Activated CD8-positive, alpha-beta memory T cell treated with anti-CD3 and anti-CD28 coated beads, Interleukin-2, amount 50 U/mL, for 24 hours (primary cell): ENCODE data around the gene ADAMTS6.
"Not testable (repeated sequence)": the region's sequence is repeated elsewhere in the genome, so short reads cannot be mapped to it uniquely, and the experiment has no call there.

Experiments used
- DNase-seq: peaks from one replicate; pipeline ENCODE4 v3.0.0-alpha.2; 2020; ENCODE audit errors: extremely low read depth

ADAMTS6 gene

DNA sequence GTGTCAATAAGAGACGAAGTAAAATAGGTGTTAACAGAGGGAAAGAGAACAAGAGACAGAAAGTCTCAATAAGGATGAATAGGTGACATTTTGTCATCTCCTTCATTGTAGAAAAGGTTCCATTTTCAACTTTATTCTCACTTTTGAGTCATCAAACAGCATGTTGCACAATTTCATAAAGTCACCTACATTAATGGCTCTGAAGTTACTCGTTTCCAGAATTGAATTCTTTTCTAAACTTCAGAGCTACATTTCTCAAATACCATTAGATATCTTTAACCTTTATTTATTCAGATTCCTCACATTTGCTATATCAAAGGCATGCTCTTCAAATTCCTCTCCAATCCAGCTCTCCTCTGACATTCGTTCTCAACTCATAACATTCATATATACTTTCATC, 13.1 kb downstream of the ADAMTS6 start:
- DNase-seq = no peak

DNA sequence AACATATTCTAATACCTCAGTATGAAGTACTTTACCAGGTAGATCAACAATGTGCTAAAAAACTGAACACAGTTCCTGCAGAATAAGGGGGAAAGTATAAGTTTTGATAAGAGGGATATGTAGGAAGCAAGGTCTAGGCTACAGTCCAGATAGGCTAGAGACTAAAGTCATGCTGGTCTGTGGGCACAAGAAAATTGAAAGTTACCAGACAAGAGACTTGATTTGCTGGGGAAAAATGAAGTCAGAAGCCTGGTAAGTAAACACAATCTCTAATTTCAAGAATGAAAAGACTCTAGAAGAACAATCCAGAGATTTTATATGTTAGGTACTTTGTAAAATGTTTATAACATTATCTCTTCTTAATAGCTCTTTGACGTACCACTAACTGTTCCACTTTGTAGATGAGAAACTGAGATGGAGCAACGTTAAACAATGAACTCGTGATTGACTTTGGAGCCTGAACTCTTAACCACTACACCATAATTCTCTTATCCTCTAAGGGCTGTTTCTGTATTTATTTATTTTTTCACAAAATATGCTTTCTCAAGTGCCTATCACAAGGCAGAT, 19.5 kb downstream of the ADAMTS6 start:
- DNase-seq = no peak

DNA sequence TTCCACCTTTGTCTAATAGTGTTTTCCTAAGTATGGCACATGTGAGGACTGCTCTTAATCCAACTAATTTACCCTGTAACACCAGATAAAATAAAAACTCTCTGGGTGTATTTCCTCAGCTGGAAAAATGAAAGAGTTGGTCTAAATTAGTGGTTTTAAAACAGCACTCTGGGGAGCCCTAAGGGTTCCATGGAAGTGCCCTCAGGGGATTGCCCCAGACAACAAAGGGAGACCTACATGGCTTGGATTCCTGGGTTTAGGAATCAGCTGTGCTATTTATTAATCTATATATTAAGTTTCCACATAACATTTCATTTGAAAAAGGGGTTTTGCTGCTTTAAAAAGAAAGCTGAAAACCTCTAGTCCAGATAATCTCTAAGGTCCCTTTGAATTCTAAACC, 20.2 kb downstream of the ADAMTS6 start:
- no peak for DNase-seq

DNA sequence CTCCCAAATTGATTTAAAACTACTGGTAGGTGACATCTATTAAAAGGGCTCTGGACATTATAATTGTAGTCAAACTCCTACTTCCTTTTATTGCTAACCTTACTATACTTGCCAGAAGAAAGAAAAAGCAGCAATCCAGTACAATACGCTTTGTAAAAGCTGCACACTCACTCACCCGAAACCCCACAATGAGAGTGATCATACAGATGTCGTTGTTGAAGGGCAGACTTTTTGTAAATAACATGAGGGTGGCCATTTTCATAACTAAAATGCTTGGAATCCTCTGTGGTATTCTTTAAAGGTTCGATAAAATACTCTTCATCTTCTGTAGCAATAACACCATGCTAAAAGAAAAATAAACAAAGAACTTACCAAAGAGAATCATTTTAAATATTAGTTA, 21.7 kb downstream of the ADAMTS6 start:
- DNase-seq = no peak

DNA sequence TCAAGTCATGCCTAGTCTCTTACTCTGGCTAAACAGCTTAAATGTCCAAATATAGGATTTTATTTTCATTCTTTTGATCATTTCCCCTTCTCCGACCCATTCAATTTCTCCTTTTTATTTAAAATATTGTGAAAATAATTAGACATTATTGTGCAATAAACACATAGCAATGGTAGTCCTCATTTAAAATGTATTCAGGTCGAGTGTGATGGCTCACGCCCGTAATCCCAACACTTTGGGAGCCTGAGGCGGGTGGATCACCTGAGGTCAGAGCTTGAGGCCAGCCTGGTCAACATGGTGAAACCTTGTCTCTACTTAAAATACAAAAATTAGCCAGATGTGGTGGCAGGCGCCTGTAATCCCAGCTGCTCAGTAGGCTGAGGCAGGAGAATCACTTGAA, 26.7 kb downstream of the ADAMTS6 start:
- no peak for DNase-seq

DNA sequence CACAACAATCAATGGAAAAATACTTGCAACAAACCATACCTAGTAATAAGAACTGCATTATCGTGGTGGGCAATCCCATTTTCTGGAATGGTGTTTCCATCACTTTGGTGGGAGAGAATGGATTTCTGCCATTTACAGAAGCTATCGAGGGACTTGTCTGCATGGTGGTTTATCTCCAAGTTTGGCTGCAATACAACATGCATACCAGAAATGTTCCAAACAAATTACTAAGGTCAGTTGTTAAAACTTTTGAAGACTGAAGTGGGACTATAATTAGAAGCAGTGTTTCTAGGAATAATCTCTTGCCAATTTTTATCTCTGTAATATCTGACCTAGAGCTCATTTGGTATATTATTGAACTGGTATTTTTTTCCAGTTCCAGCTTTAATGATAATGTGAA, 30.3 kb downstream of the ADAMTS6 start:
- DNase-seq = no peak

DNA sequence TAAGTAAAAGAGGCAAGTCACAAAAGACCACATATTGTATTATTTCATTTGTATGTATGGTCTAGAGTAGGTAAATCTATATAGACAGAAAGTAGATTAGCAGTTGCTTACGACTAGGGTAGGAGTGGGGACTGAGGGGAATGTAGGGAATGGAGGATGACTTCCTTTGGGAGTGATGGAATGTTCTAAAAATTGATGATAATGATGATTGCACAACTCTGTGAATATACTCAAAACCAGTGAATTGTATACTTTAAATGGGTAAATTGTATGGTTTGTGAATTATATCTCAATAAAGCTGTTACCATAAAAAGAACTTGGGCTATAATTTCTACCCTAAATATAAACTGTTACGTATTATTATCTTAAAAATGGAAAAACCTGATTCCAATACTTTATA, 35.0 kb downstream of the ADAMTS6 start:
- DNase-seq = no peak

DNA sequence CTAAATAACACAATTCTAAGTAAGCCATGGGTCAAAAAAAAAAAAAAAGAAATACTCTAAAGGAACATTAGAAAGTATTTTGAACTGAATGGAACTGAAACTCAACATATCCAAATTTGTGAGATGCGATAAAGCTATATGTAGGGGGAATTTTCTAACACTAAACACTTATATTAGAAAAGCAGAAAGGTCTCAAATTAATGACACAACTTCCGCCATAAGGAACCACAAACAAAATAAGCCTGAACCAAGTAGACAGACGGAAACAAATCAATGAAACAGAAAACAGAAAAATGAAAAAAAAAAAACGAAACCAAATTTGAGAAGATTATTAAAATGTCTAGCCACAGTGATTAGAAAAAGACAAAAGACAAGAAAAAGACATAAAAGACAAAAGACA, 39.9 kb downstream of the ADAMTS6 start:
- DNase-seq = no peak

DNA sequence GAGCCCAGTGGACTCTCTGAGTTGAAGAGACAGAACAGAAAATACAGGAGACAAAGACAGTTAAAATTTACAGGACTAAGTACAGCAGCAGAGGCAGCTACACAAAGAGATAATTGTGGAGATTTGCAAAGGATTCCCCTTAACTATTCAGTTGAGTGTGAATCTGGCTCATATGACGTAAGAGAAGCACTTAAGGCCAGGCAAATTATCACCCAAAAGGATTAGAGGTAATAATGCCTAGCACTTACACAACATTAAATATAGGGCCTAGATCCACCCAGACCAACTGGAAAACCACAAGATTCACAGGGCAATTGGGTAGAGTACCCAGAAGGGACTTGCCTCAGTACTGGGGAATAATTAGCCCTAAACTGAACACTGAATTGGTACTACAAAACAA, 41.3 kb downstream of the ADAMTS6 start:
- no peak for DNase-seq

DNA sequence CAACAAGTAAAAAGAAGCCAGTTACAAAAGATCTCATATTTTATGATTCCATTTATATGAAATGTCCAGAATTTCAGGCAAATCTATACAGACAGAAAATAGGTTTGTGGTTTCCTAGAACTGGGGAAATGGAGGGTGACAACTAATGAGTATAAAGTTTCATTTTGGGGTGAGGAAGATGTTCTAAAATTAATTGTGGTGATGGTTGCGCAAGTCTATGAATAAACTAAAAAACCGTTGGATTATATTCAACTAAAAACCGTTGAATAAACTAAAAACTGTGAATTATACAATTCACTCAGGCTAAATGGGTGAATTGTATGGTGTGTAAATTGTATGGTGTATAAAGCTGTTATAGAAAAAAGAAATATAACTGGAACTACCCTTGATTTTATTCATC, 47.6 kb downstream of the ADAMTS6 start:
- DNase-seq = no peak

DNA sequence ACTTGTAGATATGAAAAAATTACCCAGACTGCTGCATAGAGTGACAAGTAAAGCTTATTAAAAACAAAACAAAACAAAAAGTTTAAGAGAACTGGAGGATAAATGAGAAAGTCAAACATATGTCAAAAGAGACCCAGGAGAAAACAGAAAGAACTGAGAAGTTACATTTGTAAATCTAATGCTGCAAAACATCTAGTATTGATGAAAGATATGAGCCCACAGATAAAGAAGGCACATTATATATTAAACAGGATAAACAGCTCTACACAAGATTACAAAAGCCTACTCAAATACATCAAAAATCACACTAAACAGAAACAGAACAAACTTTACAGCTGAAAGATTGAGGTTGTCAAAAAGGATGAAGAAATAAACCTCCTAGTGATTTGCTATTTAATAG, 55.1 kb downstream of the ADAMTS6 start:
- no peak for DNase-seq

DNA sequence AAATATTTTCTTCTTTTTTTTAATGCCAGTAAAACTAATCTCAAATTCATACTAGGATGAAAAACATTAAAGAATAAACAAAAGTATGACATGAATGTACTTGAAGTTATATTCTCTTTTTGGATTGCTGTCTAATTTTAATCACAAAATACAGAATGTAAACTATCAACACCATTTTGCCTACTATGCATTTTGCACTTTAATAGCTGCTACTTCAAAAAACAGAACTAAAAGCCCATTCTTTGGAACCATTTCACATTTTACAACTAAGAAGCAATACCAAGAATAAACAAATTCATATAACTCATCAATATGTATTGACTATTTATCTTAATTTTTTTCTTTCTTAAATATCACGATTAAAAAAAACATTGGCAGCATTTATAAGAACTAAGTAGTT, 58.1 kb downstream of the ADAMTS6 start:
- no peak for DNase-seq

DNA sequence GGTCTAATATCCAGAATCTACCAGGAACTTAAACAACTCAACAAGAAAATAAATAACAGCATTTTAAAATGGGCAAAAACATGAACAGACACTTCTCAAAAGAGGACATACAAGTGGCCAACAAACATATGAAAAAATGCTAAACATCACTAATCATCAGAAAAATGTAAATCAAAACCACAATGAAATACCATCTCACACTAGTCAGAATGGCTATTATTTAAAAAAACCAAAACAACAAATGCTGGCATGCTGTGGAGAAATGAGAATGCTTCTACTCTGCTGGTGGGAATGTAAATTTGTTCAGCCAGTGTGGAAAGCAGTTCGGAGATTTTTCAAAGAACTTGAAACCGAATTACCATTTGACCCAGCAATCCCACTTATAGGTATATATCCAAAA, 63.1 kb downstream of the ADAMTS6 start:
- DNase-seq = no peak

DNA sequence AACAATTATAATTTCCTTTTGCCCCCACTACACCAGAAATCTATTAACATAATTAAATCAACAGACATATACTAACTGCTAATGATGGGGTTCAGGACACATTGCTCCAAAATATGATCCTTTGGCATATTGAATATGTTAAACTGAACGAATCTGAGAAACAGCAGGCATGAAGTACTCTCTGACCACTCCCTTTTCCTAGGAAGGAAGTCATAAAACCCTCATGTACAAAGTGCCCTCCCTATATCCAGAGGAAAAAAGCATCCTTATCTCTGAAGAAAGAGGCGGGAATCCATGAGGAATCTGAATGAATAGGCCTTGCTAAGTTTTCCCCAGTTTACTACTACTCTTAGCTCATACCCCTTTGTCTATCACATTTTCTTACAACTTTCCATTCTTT, 67.9 kb downstream of the ADAMTS6 start:
- DNase-seq = no peak

DNA sequence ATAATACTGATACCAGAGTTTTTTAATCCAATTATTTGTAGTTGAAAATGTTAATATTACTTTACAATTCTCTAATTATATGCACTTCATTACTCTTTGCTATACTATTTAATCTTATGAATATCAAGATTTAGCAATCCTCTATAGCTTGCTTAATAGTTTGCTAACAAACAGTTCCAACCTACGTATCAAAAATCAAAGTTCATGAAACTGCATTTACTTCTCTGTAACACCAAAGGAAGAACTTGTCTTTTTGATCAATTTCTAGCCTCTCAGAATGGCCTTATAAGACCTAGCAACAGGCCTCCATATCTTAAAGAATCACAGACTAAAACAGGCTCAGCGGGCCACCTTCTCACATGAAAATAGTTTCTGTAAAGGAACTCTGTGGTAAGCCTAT, 68.9 kb downstream of the ADAMTS6 start:
- DNase-seq = no peak

DNA sequence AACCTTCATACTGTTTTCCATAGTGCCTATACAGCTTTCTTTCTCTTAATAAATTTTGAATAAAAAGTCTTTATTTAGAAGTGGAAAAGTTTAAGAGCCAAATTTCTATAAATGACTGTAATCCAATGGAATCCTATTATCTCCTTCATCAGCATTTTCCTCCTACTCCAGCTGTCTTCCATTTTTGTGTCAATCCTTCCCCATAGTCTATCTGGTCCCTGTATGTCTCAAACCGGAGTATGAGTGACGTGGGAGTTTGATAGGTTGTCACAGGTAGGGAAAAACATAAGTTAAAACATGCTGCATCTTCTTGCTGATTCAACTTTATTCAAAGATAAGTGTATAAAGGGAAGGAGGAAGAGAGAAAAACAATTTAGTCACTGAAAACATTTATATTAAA, 70.4 kb downstream of the ADAMTS6 start:
- DNase-seq = no peak

DNA sequence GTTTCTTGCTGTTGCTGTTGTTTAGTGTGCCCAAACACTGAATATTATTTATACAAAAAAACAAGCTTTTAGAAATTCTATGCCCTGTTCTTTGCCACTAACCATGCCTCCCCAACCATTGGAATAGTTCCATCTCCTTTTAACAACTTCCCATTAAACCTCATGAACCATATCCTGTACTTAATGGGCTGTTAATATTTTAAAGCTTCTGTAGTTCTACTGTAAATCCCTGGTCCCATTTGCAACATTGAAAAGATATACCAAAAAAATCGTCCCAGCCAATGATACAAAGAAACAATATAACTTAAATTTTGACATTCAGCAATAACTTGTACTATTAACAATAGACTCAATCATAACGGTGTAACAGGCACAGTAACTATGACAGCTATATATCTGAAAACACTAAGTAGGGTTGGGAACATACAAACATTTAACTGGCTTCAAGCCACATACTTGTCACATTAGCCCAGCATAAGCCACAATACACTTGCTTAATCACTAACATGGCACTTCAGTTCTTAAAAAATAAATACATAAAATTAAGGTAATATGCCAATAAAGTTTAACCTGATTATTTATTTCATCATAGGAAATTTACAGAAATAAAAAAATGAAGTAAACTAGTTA, 86.1 kb downstream of the ADAMTS6 start:
- no peak for DNase-seq

DNA sequence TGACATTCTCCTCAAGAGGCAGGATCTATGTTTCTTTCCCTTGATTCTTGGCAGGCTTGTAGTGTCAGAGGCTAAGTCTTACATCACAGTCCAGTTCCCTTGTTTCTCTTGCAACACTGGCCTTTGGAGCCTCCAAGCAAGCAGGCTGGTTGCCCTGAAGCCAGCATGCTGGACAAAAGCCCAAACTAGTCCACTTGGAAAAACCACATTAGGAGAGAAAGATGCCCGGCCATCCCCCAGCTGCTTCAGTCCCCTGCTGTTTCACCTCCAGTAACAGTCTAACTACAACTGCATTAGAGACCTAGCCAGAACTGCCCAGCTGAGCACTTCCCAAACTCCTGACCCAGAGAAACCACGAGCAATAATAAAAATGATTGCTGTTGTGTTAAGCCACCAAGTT, 87.6 kb downstream of the ADAMTS6 start:
- no peak for DNase-seq

DNA sequence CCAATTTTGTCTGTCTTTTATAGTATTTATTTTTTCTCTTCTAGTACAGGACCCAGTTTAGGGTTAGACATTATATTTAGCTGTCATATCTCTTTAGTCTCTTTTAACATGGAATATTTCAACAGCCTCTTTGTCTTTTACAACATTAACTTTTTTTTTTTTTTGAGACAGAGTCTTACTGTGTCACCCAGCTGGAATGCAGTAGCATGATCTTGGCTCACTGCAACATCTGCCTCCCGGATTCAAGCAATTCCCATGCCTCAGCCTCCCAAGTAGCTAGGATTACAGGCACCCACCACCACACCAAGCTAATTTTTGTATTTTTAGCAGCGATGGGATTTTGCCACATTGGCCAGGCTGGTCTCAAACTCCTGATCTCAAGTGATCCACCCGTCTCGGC, 90.1 kb downstream of the ADAMTS6 start:
- no peak for DNase-seq

DNA sequence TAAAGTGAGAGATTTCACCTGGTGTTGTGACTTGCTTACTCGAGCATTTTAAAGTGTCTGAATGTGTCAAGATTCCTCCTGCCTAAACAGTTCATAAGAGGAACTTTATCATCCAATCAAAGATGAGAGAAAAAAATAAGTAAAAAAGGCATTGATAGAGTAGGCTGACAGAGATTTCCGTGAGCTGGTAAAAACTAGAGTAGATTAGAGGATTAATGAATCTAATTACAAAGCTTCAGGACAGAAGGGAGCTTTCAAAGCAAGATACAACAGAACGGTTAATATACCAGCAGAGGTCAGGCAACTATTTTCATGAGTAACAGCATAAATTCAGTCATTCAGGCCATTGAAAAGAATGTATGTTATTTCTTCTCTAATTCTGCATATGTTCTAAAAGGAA, 91.5 kb downstream of the ADAMTS6 start:
- no peak for DNase-seq

DNA sequence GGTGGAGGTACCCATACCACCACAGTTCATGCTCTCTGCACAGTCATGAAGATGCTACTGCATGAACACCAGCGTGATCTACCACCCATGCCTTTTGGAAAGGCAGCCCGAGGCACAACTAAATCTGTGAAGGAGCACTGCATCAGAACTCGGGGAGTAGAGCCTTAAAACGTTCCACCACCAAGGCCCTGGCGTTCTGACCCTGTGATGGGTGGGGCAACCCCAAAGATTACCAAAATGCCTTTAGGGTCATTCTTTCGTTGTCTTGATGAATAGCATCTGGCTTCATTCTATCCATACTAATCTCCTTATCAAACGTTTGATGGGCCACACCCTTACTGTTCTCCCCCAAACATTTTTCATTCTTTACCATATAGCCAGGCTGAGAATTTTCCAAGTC, 97.9 kb downstream of the ADAMTS6 start:
- DNase-seq = no peak

DNA sequence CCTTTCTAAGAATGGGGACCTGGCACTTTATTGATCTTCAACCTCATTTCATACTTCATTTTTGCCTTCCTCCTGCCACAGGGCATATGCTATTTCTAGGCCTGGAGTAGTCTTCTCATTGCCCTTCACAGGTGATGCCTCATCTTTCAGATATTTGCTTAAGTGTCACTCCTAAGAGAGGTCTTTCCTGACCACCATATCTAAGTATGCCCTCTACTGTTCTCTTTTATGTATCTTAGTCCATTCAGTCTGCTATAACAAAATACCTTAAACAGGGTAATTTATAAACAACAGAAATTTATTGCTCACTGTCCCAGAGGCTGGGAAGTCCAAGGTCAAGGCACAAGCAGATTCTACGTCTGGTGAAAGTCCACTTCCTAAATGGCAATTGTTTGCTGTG, 99.1 kb downstream of the ADAMTS6 start:
- DNase-seq = no peak

DNA sequence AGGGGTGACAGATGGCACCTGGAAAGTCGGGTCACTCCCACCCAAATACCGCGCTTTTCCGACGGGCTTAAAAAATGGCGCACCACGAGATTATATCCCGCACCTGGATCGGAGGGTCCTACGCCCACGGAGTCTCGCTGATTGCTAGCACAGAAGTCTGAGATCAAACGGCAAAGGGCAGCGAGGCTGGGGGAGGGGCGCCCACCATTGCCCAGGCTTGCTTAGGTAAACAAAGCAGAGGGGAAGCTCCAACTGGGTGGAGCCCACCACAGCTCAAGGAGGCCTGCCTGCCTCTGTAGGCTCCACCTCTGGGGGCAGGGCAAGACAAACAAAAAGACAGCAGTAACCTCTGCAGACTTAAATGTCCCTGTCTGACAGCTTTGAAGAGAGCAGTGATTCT, 111.2 kb downstream of the ADAMTS6 start:
- DNase-seq = not testable (repeated sequence)

DNA sequence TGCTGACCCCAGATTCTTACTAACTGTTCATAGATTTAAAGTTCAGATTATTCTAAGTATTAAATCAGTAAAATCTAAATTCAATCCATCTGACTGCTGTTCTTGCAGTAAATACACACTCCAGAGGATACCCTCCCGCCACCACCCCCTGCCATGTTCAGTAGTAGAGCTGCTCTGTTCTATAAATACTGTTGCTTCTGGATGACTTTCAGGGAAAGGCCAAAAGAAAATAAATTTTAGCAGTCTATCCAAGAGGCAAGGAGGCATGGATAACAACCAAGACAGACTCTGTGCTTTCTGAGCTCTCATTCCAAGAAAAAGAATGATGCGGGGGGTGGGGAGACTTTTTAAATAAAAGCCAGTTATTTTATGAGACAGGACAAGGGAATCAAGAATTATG, 115.1 kb downstream of the ADAMTS6 start:
- DNase-seq = no peak
